GM12892 (cell line): ENCODE results near the gene HDAC8.
A peak's percentile ranks its signal among the peaks of the same experiment; 100 is the strongest.

Experiments used
- DNase-seq: peaks from one replicate; pipeline ENCODE4 v3.0.0; 2011; ENCODE audit not compliant: insufficient read length
- FAIRE-seq: peaks from 2 replicates; lab custom pipeline; 2011; peaks lifted over from hg19 to GRCh38; lab: Jason Lieb, UNC
- POLR2A ChIP-seq: IDR thresholded peaks from 2 replicates; pipeline ENCODE4 v1.6.1; 2011; ENCODE audit warnings: low read depth, low read length, control low read depth
- POLR2AphosphoS5 ChIP-seq: IDR thresholded peaks from 2 replicates; pipeline ENCODE4 v1.6.1; 2011; ENCODE audit warnings: low read depth, low read length, control low read depth
- TAF1 ChIP-seq: IDR thresholded peaks from 2 replicates; pipeline ENCODE4 v1.6.1; 2011; ENCODE audit warnings: low read depth, mild to moderate bottlenecking, control low read depth, low read length, borderline replicate concordance

The HDAC8 gene

GRCh38 chrX:72381439-72382201, 191.0 kb downstream of the HDAC8 start:
- DNase-seq (no peak), FAIRE-seq (no peak)
- no peak for TF ChIP-seq POLR2A
- no peak for TF ChIP-seq POLR2AphosphoS5
- TF ChIP-seq TAF1 = no peak

- TF ChIP-seq POLR2AphosphoS5 (no peak), POLR2A (no peak), TAF1 (no peak)
- no peak for FAIRE-seq
- DNase-seq = no peak
These were observed 196.5 kb downstream of the HDAC8 start for GRCh38 chrX:72376124-72376523.

- FAIRE-seq (no peak), DNase-seq (no peak)
- TF ChIP-seq POLR2AphosphoS5 (no peak), TAF1 (no peak), POLR2A (no peak)
These were observed 199.5 kb downstream of the HDAC8 start for GRCh38 chrX:72373136-72373535.

GRCh38 chrX:72372735-72373134, 199.9 kb downstream of the HDAC8 start:
- DNase-seq = no peak
- FAIRE-seq = no peak

GRCh38 chrX:72371405-72371804, 201.2 kb downstream of the HDAC8 start:
- TF ChIP-seq POLR2AphosphoS5 (no peak), TAF1 (no peak), POLR2A (no peak)
- FAIRE-seq (peak; percentile 38), DNase-seq (no peak)

More at GRCh38 chrX:72372735-72373134, 199.9 kb downstream of the HDAC8 start:
- TF ChIP-seq TAF1 (no peak), POLR2AphosphoS5 (no peak)

- no peak for TF ChIP-seq POLR2AphosphoS5
- no peak for TF ChIP-seq POLR2A
- no peak for TF ChIP-seq TAF1
- no peak for FAIRE-seq
- no peak for DNase-seq
These were observed 203.8 kb downstream of the HDAC8 start for GRCh38 chrX:72368796-72369195.

GRCh38 chrX:72367516-72367915, 205.1 kb downstream of the HDAC8 start:
- FAIRE-seq = no peak
- DNase-seq = no peak
- TF ChIP-seq TAF1 (no peak), POLR2AphosphoS5 (no peak), POLR2A (no peak)

- TF ChIP-seq POLR2A (no peak), TAF1 (no peak), POLR2AphosphoS5 (no peak)
- DNase-seq (no peak), FAIRE-seq (no peak)
These were observed 205.8 kb downstream of the HDAC8 start for GRCh38 chrX:72366701-72367454.

- TF ChIP-seq POLR2A (no peak), POLR2AphosphoS5 (no peak), TAF1 (no peak)
- no peak for FAIRE-seq
- no peak for DNase-seq
These were observed 206.5 kb downstream of the HDAC8 start for GRCh38 chrX:72366178-72366577.

GRCh38 chrX:72365126-72365525, 207.5 kb downstream of the HDAC8 start:
- TF ChIP-seq POLR2AphosphoS5 (no peak), TAF1 (no peak), POLR2A (no peak)
- no peak for DNase-seq
- no peak for FAIRE-seq

- no peak for DNase-seq
- no peak for FAIRE-seq
- no peak for TF ChIP-seq TAF1
- TF ChIP-seq POLR2A = no peak
- TF ChIP-seq POLR2AphosphoS5 = no peak
These were observed 212.3 kb downstream of the HDAC8 start for GRCh38 chrX:72360326-72360725.

- no peak for DNase-seq
- no peak for TF ChIP-seq POLR2AphosphoS5
- TF ChIP-seq POLR2A = no peak
- TF ChIP-seq TAF1 = no peak
- no peak for FAIRE-seq
These were observed 214.3 kb downstream of the HDAC8 start for GRCh38 chrX:72358313-72358712.
